GM13977 (cell line): ENCODE results near the gene TM4SF1.

Source experiments
- DNase-seq: peaks from one replicate; pipeline ENCODE4 v3.0.0; 2012; ENCODE audit warnings: low spot score
- in situ Hi-C: fragments of 300-500 bp; cut with MboI; formaldehyde crosslinking; loops from one replicate; pipeline ENCODE4 v1.12.0; 2022; ENCODE audit warnings: low sequenced_read_pairs, low pct_unique_long_range_greater_than_20kb, mixed read lengths, inconsistent platforms; ENCODE audit not compliant: unreplicated experiment
- TF ChIP-seq, protein P1 (sequence below): IDR thresholded peaks from 2 replicates; pipeline ENCODE4 v1.5.1; 2012; ENCODE audit warnings: mild to moderate bottlenecking, control low read depth; ENCODE audit not compliant: insufficient read depth; ENCODE audit errors: extremely low read depth, missing control alignments

The TM4SF1 gene, protein sequence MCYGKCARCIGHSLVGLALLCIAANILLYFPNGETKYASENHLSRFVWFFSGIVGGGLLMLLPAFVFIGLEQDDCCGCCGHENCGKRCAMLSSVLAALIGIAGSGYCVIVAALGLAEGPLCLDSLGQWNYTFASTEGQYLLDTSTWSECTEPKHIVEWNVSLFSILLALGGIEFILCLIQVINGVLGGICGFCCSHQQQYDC

DNA sequence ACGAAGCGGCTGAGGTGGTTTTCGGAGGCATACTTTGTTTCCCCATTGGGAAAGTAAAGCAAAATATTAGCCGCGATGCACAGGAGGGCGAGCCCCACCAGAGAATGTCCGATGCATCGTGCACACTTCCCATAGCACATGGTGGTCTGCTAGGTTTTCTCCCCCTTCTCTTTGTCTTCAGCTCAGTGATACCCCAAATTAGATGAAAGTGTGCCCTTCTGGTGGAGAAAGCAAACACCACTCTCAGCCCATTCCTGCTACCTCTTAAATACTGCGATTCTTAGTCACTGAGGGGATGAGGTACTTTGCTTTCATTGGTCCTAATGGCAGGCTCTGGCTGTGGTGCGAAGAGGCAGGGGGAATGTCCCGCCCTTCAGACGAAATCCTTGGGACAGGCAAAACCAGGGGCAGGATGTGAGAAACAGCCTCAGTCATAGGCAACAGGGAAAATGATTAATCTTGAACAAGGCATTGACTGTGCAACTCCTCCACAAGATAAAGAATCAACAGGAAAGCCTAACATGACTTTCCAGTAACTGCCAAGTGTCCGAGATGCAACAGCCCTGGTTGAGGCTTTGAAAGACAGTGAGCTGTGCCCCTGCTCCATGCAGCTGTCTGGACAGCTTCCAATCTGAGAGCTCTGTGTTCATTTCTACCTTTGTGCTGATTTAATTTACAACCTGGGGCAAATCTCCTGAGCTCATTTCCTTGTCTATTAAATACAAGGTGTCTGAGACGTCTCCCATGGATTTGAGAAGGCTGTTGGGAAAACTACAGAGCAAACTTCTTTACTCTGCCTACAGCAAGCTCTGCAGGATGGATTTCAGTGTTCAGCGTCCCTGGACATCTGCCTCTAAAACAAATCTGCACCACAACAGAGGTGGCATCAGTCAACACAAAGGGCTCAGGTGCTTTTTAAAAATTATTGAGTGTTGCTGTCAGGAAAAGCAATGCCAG is at the start of gene TM4SF1:
TSS of gene TM4SF1 (minus strand) at position 242 of the 957 bp plus-strand sequence. CDS start at position 140, 102 bp downstream.
- in situ Hi-C loops: no loop called here
- no peak for DNase-seq
- TF ChIP-seq, protein P1, sequence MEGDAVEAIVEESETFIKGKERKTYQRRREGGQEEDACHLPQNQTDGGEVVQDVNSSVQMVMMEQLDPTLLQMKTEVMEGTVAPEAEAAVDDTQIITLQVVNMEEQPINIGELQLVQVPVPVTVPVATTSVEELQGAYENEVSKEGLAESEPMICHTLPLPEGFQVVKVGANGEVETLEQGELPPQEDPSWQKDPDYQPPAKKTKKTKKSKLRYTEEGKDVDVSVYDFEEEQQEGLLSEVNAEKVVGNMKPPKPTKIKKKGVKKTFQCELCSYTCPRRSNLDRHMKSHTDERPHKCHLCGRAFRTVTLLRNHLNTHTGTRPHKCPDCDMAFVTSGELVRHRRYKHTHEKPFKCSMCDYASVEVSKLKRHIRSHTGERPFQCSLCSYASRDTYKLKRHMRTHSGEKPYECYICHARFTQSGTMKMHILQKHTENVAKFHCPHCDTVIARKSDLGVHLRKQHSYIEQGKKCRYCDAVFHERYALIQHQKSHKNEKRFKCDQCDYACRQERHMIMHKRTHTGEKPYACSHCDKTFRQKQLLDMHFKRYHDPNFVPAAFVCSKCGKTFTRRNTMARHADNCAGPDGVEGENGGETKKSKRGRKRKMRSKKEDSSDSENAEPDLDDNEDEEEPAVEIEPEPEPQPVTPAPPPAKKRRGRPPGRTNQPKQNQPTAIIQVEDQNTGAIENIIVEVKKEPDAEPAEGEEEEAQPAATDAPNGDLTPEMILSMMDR: no peak

DNA sequence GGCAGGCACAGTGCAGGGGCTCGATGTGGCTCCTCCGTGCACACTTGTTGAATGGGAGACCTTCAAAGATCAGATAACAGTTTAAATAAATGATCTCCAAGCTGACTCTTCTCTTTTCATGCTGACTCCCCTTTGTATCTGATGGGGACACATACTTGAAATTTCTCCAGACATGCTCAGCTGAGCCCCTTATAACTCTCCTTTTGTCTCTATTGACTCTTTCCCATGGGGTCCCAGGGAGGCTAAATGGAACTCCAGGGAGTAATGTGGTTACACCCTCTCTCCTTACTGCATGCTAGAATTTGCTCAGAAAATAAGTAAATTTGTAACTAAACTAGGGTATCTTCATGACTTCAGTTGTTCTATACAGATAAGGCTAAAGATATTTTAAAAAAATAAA is 48.9 kb upstream of the TM4SF1 start:
- DNase-seq: no peak

DNA sequence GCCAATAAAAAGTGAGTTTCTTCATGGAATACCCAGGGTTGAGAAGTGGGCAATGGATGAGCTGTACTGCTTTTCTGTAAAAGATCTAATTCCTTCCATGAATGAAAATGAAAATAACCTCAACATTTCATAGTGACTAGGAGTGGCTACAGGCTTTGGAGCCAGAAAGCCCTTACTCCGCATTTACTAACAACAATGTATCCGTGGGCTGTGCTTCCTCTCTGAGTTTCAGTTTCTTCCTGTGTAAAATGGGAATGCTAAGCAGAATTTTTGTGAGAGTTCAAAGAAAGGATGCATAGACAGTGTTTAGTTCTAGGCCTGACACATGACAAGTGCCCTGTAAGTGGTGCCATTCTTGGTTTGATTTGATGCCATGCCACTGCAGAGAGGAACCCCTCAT is 47.5 kb upstream of the TM4SF1 start:
- in situ Hi-C loops: no loop called here
- TF ChIP-seq, protein P1: no peak
- no peak for DNase-seq

More for the DNA sequence above, 48.9 kb upstream of the TM4SF1 start:
- in situ Hi-C loops: no loop called here
- TF ChIP-seq, protein P1: no peak

DNA sequence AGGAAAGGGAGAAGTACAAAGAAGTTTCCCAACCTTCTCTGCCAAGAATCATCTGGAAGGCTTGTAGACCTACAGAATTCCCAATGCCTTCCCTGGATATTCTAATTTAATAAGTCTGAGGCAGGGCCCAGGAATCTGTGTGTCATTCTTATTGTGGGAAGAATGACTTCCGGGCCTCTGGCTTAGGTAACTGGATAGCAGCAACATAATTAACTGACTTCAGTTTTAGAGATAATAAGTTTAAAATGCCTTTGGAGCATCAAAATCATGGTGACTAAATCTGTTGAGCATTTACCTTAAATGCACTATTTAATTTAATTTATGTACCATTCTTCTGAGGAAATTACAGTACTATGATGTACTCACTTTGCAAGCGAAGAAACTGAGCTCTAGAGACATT is 44.3 kb upstream of the TM4SF1 start:
- in situ Hi-C loops: no loop called here
- TF ChIP-seq, protein P1: no peak

DNA sequence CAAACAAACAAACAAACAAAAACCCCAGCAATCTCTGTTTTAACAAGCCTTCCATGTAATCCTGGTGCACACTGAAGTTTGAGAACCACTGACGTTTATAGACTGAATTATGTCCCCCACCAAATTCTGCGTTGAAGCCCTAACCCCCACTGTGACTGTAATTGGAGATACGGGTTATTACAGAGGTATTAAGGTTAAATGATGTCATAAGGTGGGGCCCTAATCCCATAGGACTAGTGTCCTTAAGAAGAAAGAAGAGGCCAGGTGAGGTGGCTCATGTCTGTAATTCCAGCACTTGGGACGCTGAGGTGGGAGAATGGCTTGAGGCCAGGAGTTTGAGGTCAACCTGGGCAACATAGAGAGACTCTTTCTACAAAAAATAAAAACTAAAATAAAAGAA is 42.4 kb upstream of the TM4SF1 start:
- TF ChIP-seq, protein P1: no peak
- DNase-seq: no peak
- in situ Hi-C loops: no loop called here

More for the DNA sequence above, 44.3 kb upstream of the TM4SF1 start:
- DNase-seq: no peak

DNA sequence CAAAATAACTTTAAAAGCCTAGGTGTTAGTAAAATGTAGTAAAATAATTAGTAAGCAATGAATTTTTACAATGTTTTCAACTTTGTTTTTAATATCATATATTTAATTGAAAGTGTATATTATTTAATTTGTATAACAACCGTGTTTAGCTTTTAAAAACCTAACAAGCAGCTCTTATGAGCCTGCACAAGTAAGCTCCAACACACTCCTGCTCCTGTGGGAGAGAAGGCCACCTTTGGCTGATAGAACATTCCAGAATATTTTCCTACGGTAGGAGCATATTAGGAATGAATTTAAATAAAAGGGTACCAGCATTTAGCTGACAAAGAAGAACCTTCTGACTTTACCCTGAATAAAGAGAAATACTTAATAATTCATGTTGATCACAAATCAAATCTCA is 40.3 kb upstream of the TM4SF1 start:
- in situ Hi-C loops: no loop called here
- no peak for DNase-seq
- TF ChIP-seq, protein P1: no peak
